ENCODE measurements around the gene EEA1.

EEA1 gene

GRCh38 chr12:92938018-92938417 lies 8.9 kb upstream of the EEA1 start:
- DNase-seq (ENCODE audit: low read depth in 2 of 2) = no peak

- no peak for DNase-seq (ENCODE audit: low read depth in 2 of 2)
These were observed 4.5 kb upstream of the EEA1 start for GRCh38 chr12:92933606-92934005.

GRCh38 chr12:92930421-92930820 lies 1.3 kb upstream of the EEA1 start:
- no peak for DNase-seq (ENCODE audit: low read depth in 2 of 2)

- DNase-seq (ENCODE audit: low read depth in 2 of 2) = no peak
These were observed 888 bp upstream of the EEA1 start for GRCh38 chr12:92929983-92930382.

GRCh38 chr12:92928421-92928961 lies 604 bp downstream of the EEA1 start:
- peak; percentile 57 to 59 for DNase-seq (ENCODE audit: low read depth in 2 of 2)

- DNase-seq (ENCODE audit: low read depth in 2 of 2) = no peak
These were observed 1.4 kb downstream of the EEA1 start for GRCh38 chr12:92927436-92928281.

GRCh38 chr12:92927055-92927435 lies 2.0 kb downstream of the EEA1 start:
- peak; percentile 34 to 54 for DNase-seq (ENCODE audit: low read depth in 2 of 2)

GRCh38 chr12:92926549-92926948 lies 2.5 kb downstream of the EEA1 start:
- DNase-seq (ENCODE audit: low read depth in 2 of 2) = no peak

GRCh38 chr12:92921877-92922276 lies 7.2 kb downstream of the EEA1 start:
- DNase-seq (ENCODE audit: low read depth in 2 of 2) = no peak

GRCh38 chr12:92915365-92915764 lies 13.7 kb downstream of the EEA1 start:
- no peak for DNase-seq (ENCODE audit: low read depth in 2 of 2)

- no peak for DNase-seq (ENCODE audit: low read depth in 2 of 2)
These were observed 14.9 kb downstream of the EEA1 start for GRCh38 chr12:92914170-92914569.

- DNase-seq (ENCODE audit: low read depth in 2 of 2) = no peak
These were observed 16.4 kb downstream of the EEA1 start for GRCh38 chr12:92912672-92913071.

GRCh38 chr12:92912052-92912451 lies 17.0 kb downstream of the EEA1 start:
- DNase-seq (ENCODE audit: low read depth in 2 of 2) = no peak

GRCh38 chr12:92911339-92911738 lies 17.8 kb downstream of the EEA1 start:
- no peak for DNase-seq (ENCODE audit: low read depth in 2 of 2)

- DNase-seq (ENCODE audit: low read depth in 2 of 2) = no peak
These were observed 21.0 kb downstream of the EEA1 start for GRCh38 chr12:92908108-92908507.

- no peak for DNase-seq (ENCODE audit: low read depth in 2 of 2)
These were observed 23.1 kb downstream of the EEA1 start for GRCh38 chr12:92905811-92906554.

- no peak for DNase-seq (ENCODE audit: low read depth in 2 of 2)
These were observed 23.8 kb downstream of the EEA1 start for GRCh38 chr12:92905258-92905810.

GRCh38 chr12:92900941-92901340 lies 28.2 kb downstream of the EEA1 start:
- DNase-seq (ENCODE audit: low read depth in 2 of 2) = no peak

GRCh38 chr12:92899386-92900001 lies 29.6 kb downstream of the EEA1 start:
- DNase-seq (ENCODE audit: low read depth in 2 of 2) = no peak

GRCh38 chr12:92898755-92899154 lies 30.3 kb downstream of the EEA1 start:
- DNase-seq (ENCODE audit: low read depth in 2 of 2) = no peak

- DNase-seq (ENCODE audit: low read depth in 2 of 2) = no peak
These were observed 31.3 kb downstream of the EEA1 start for GRCh38 chr12:92897844-92898243.

GRCh38 chr12:92890601-92891106 lies 38.4 kb downstream of the EEA1 start:
- DNase-seq (ENCODE audit: low read depth in 2 of 2) = no peak
